HG02642 (cell line): ENCODE results near the gene PAQR6.
"Not testable (repeated sequence)": the region's sequence is repeated elsewhere in the genome, so short reads cannot be mapped to it uniquely, and the experiment has no call there.

Source experiments
- ATAC-seq: cut with Tn5 transposase; IDR thresholded peaks from one replicate; pipeline ENCODE4 v1.9.1; 2021; ENCODE audit warnings: mild to moderate bottlenecking; ENCODE audit not compliant: unreplicated experiment, poor library complexity

The PAQR6 gene

GRCh38 chr1:156233426-156234127, 14.3 kb downstream of the PAQR6 start:
- no peak for ATAC-seq

GRCh38 chr1:156232201-156232894, 15.5 kb downstream of the PAQR6 start:
- ATAC-seq: no peak

GRCh38 chr1:156230473-156230837, 17.4 kb downstream of the PAQR6 start:
- no peak for ATAC-seq

- ATAC-seq: no peak
Observed at GRCh38 chr1:156229809-156230472, 17.9 kb downstream of the PAQR6 start.

GRCh38 chr1:156228501-156228900, 19.4 kb downstream of the PAQR6 start:
- no peak for ATAC-seq

- ATAC-seq: no peak
Observed at GRCh38 chr1:156226782-156227181, 21.1 kb downstream of the PAQR6 start.

- ATAC-seq: peak; percentile 70
Observed at GRCh38 chr1:156226116-156226538, 21.7 kb downstream of the PAQR6 start.

GRCh38 chr1:156225677-156226014, 22.2 kb downstream of the PAQR6 start:
- no peak for ATAC-seq

GRCh38 chr1:156221986-156222692, 25.7 kb downstream of the PAQR6 start:
- ATAC-seq: no peak

- no peak for ATAC-seq
Observed at GRCh38 chr1:156220226-156220625, 27.6 kb downstream of the PAQR6 start.

- ATAC-seq: no peak
Observed at GRCh38 chr1:156217871-156218270, 30.0 kb downstream of the PAQR6 start.

GRCh38 chr1:156216361-156217086, 31.3 kb downstream of the PAQR6 start:
- not testable (repeated sequence) for ATAC-seq

GRCh38 chr1:156214024-156214748, 33.7 kb downstream of the PAQR6 start:
- ATAC-seq: no peak

GRCh38 chr1:156213644-156213966, 34.3 kb downstream of the PAQR6 start:
- ATAC-seq: no peak

GRCh38 chr1:156212833-156213643, 34.8 kb downstream of the PAQR6 start, which contains the start of gene PMF1:
TSS of gene PMF1 (plus strand) at chr1:156213007. CDS start at chr1:156213016, 9 bp downstream.
- ATAC-seq: peak; percentile 92

GRCh38 chr1:156212130-156212529, 35.7 kb downstream of the PAQR6 start:
- no peak for ATAC-seq

GRCh38 chr1:156211243-156211642, 36.6 kb downstream of the PAQR6 start:
- no peak for ATAC-seq

GRCh38 chr1:156204686-156205085, 43.2 kb downstream of the PAQR6 start:
- no peak for ATAC-seq

- no peak for ATAC-seq
Observed at GRCh38 chr1:156203331-156203730, 44.5 kb downstream of the PAQR6 start.
